Measurements from ENCODE around the gene PTPRC. TPM values are rescaled to one million over a fixed set of nuclear protein-coding genes. Genes with fewer than 3 reads are reported as not detected.

Gene PTPRC
- total RNA-seq, 4 donors from 2014 or later, result 4.7 to 11.4 (median 6.7) TPM

DNA sequence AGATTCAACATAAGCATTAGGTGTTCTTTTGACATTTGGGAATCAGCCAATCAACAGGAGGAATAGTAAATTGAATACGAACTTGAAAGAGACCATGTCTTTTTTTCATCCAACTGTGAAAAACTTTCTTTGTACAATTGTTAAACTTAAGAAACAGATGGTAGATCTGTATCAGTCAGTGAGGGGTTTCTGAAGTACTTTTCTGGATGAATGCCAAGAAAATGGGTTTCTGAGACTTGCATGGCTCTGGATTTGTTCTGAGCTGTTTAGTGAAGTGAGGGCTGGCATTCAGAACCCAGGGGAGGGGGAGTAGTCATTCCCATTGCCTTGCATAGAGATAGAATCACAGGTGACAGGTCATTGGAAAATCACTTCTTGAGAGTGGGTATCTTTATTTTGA is 37.4 kb downstream of the PTPRC start:
- Histone ChIP-seq H3K4me1 (no peaks in the 10 kb centered on the region), H3K27me3 (no peaks in the 10 kb centered on the region), H3K9me3 (no peaks in the 10 kb centered on the region), H3K4me3 (no peak overlapping the region), H3K27ac (no peak overlapping the region), H3K36me3 (no peaks in the 10 kb centered on the region)
- no peak for TF ChIP-seq POLR2AphosphoS5 (IDR thresholded peaks at IDR 0.05)
- no peak for TF ChIP-seq POLR2A (IDR thresholded peaks at IDR 0.05)
- TF ChIP-seq, protein P1, sequence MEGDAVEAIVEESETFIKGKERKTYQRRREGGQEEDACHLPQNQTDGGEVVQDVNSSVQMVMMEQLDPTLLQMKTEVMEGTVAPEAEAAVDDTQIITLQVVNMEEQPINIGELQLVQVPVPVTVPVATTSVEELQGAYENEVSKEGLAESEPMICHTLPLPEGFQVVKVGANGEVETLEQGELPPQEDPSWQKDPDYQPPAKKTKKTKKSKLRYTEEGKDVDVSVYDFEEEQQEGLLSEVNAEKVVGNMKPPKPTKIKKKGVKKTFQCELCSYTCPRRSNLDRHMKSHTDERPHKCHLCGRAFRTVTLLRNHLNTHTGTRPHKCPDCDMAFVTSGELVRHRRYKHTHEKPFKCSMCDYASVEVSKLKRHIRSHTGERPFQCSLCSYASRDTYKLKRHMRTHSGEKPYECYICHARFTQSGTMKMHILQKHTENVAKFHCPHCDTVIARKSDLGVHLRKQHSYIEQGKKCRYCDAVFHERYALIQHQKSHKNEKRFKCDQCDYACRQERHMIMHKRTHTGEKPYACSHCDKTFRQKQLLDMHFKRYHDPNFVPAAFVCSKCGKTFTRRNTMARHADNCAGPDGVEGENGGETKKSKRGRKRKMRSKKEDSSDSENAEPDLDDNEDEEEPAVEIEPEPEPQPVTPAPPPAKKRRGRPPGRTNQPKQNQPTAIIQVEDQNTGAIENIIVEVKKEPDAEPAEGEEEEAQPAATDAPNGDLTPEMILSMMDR (IDR thresholded peaks at IDR 0.05), result no peak
- 26% methylated on average over 1 of the region's 1 CpG for WGBS
- no peak for DNase-seq (ENCODE audit: low spot score in 2 of 2)

DNA sequence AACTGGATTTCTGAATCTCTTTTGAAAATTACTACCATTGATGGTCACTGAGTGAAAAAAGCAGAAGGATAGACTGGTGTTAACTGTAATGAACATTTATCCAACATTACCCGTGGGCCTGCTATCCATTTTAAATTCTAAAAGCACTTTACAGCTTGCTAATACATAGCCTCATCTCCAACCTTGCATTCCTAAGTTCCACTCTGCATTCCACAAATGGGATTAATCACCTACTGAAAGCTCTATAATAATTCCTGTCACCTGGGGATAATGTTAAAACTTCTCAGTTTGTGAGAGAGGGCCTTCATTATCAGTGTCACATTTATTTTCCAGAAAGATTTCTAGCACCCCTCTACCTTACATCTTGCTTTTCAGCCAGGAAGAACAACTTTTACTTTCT is 38.2 kb downstream of the PTPRC start:
- Histone ChIP-seq H3K4me1 (peaks cover 5% of the 10 kb centered on the region), H3K27me3 (no peaks in the 10 kb centered on the region), H3K27ac (no peak overlapping the region), H3K4me3 (no peak overlapping the region), H3K9me3 (no peaks in the 10 kb centered on the region), H3K36me3 (no peaks in the 10 kb centered on the region)
- 50% methylated on average over 1 of the region's 1 CpG for WGBS
- TF ChIP-seq EP300 (IDR thresholded peaks at IDR 0.05) (no peak), POLR2AphosphoS5 (IDR thresholded peaks at IDR 0.05) (no peak), POLR2A (IDR thresholded peaks at IDR 0.05) (no peak)
- TF ChIP-seq, protein P1 (IDR thresholded peaks at IDR 0.05), result no peak
- DNase-seq (ENCODE audit: low spot score in 2 of 2), result no peak

DNA sequence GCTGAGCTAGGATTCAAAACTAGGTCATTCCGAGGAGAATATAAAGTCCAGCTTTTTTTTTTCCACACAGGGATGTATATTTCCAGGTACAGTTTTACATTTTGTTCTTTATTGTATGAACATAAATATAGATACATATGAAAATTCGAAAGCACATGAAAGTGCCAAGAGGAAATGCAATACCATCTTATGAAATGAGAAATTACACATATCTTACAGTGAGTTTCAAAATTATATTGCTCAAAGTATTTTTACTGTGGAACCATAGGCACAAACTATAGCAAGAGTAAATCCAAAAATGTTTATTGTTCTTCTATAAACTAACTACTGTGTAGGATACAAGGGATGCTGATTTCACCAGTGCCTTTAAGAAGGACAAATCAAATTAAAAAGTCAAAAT is 39.0 kb downstream of the PTPRC start:
- H3K27ac ChIP-seq, result no peak overlapping the region
- no peak for DNase-seq (ENCODE audit: low spot score in 2 of 2)
- TF ChIP-seq POLR2AphosphoS5 (IDR thresholded peaks at IDR 0.05) (no peak), EP300 (IDR thresholded peaks at IDR 0.05) (no peak), POLR2A (IDR thresholded peaks at IDR 0.05) (no peak)
- TF ChIP-seq, protein P1 (IDR thresholded peaks at IDR 0.05), result no peak
- H3K36me3 ChIP-seq, result no peaks in the 10 kb centered on the region
- H3K27me3 ChIP-seq, result no peaks in the 10 kb centered on the region
- no peaks in the 10 kb centered on the region for H3K9me3 ChIP-seq
- 81% methylated on average over 2 of the region's 2 CpGs for WGBS
- H3K4me1 ChIP-seq, result peaks cover 5% of the 10 kb centered on the region
- H3K4me3 ChIP-seq, result no peak overlapping the region

DNA sequence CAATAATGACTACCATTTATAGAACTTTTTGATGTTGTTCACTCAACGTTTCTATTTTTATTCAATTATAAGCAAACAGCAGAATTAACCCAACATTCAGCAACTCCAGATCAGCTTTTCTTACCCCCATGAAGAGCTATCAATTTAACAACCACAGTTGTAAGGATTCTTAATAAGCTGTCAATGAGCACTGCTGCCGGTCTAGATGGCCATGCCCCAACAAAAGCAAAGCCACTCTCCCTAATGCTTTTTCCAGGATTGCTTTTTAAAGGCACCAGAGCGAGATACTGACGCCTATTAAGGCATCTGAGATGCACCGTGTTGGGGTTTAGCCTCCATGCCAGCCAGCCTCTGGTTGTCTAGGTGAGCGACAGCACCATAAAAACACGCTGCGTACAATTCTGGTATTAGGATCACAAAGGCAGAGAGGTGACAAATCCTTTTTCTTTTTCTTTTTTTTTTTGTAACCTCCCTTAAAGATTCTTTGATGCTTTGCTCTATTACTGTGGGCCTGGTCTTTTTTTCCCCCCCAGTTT is 39.5 kb downstream of the PTPRC start:
- WGBS, result 75% methylated on average over 8 of the region's 8 CpGs
- peaks cover 5% of the 10 kb centered on the region for H3K4me1 ChIP-seq
- no peaks in the 10 kb centered on the region for H3K36me3 ChIP-seq
- DNase-seq (ENCODE audit: low spot score in 2 of 2), result no peak
- no peak overlapping the region for H3K4me3 ChIP-seq
- H3K27me3 ChIP-seq, result no peaks in the 10 kb centered on the region
- H3K27ac ChIP-seq, result no peak overlapping the region
- H3K9me3 ChIP-seq, result no peaks in the 10 kb centered on the region
- no peak for TF ChIP-seq POLR2A (IDR thresholded peaks at IDR 0.05)
- TF ChIP-seq EP300 (IDR thresholded peaks at IDR 0.05), result no peak
- TF ChIP-seq, protein P1 (IDR thresholded peaks at IDR 0.05), result no peak
- no peak for TF ChIP-seq POLR2AphosphoS5 (IDR thresholded peaks at IDR 0.05)

DNA sequence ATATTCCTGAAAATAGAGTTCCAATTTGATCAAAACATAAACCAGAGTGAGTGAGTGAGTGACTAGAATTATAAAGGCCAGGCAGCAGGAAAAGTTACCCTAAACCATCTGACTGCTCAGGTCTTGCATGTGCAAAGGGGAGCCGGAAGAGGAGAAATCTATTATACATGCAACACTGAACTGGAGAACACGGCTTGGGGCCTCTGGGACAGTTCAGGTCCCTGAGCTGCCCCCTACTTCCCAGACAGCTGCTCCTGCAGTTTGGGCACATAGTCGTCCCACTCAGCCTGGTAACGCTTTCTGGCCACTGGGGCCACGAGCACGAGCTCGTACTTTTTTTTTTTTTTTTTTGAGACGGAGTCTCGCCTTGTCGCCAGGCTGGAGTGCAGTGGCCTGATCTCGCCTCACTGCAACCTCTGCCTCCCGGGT is 40.1 kb downstream of the PTPRC start:
- H3K4me3 ChIP-seq, result no peak overlapping the region
- H3K27me3 ChIP-seq, result no peaks in the 10 kb centered on the region
- 85% methylated on average over 12 of the region's 12 CpGs for WGBS
- peaks cover 5% of the 10 kb centered on the region for H3K4me1 ChIP-seq
- DNase-seq (ENCODE audit: low spot score in 2 of 2), result no peak
- H3K36me3 ChIP-seq, result no peaks in the 10 kb centered on the region
- H3K27ac ChIP-seq, result no peak overlapping the region
- no peaks in the 10 kb centered on the region for H3K9me3 ChIP-seq
- TF ChIP-seq EP300 (IDR thresholded peaks at IDR 0.05) (no peak), POLR2AphosphoS5 (IDR thresholded peaks at IDR 0.05) (no peak), POLR2A (IDR thresholded peaks at IDR 0.05) (no peak)
- TF ChIP-seq, protein P1 (IDR thresholded peaks at IDR 0.05), result no peak

All from suprapubic skin (tissue), 4 donors.